Urinary bladder (tissue), 4 donors: ENCODE data around the gene TAAR1. TPM values are rescaled to one million over a fixed set of nuclear protein-coding genes. Genes with fewer than 3 reads are reported as not detected.

Source experiments
- DNase-seq: peaks from one replicate; pipeline ENCODE4 v3.0.0-alpha.2; 2015; ENCODE audit errors: extremely low spot score
- H3K27ac ChIP-seq: one replicate; pipeline ENCODE4 v1.5.1; 2013; ENCODE audit warnings: low read depth, mild to moderate bottlenecking, moderate library complexity
- H3K36me3 ChIP-seq: one replicate; pipeline ENCODE4 v1.6.1; 2013; ENCODE audit warnings: mild to moderate bottlenecking, moderate library complexity; ENCODE audit not compliant: insufficient read depth
- H3K4me1 ChIP-seq: one replicate; pipeline ENCODE4 v1.6.1; 2013; ENCODE audit warnings: mild to moderate bottlenecking, moderate library complexity; ENCODE audit not compliant: insufficient read depth
- H3K4me3 ChIP-seq: one replicate; pipeline ENCODE4 v1.5.1; 2013; ENCODE audit warnings: low read depth, low read length
- WGBS: extraction: QIAGEN DNeasy Blood & Tissue Kit; methylation state at CpG from one replicate; pipeline ENCODE4 v1.1.7; 2013; 5-methylcytosine and 5-hydroxymethylcytosine counted together
- polyA plus RNA-seq: library from polyadenylated mRNA; stranded (reverse); fragments of 200-250 nt; gene quantifications from one replicate; pipeline ENCODE4 v1.2.3, GENCODE V29; 2013
- total RNA-seq: library from RNA; depleted of rRNA; stranded (reverse); fragments of >200 nt; gene quantifications from one replicate; pipeline ENCODE4 v1.2.3, GENCODE V29; 2014
- donor health status: healthy with polysubstance abuse.
- donor health status: healthy.

Gene TAAR1
- total and polyA plus RNA-seq, 2 donors: not detected

DNA sequence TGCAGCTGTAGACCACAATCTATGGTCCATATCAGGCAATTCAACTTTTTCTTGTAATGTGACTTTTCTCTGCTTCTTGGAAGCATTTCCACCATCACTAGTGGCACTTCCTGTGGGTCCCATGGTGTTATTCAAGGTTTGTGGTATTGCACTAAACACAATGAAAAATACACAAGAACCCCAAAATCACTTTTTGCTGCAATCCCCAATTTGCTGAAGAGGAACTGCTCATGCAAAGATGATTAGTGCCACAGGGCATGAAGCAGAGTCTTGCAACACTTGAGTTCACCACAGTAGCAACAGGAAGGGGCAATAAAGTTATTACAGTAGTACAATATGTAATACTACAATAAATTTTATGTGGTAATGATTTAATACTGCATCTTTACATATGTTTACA lies 16.8 kb upstream of the TAAR1 start:
- Histone ChIP-seq H3K36me3 (no peaks in the 10 kb centered on the region), H3K27ac (no peak overlapping the region), H3K4me1 (no peaks in the 10 kb centered on the region), H3K4me3 (no peak overlapping the region)
- DNase-seq: no peak

- Histone ChIP-seq H3K4me3 (no peak overlapping the region), H3K4me1 (no peaks in the 10 kb centered on the region), H3K36me3 (no peaks in the 10 kb centered on the region), H3K27ac (no peak overlapping the region)
- no peak for DNase-seq
- WGBS: 66% methylated on average over 3 of the region's 3 CpGs
Observed at GRCh38 chr6:132675002-132675401, 16.0 kb upstream of the TAAR1 start.

DNA sequence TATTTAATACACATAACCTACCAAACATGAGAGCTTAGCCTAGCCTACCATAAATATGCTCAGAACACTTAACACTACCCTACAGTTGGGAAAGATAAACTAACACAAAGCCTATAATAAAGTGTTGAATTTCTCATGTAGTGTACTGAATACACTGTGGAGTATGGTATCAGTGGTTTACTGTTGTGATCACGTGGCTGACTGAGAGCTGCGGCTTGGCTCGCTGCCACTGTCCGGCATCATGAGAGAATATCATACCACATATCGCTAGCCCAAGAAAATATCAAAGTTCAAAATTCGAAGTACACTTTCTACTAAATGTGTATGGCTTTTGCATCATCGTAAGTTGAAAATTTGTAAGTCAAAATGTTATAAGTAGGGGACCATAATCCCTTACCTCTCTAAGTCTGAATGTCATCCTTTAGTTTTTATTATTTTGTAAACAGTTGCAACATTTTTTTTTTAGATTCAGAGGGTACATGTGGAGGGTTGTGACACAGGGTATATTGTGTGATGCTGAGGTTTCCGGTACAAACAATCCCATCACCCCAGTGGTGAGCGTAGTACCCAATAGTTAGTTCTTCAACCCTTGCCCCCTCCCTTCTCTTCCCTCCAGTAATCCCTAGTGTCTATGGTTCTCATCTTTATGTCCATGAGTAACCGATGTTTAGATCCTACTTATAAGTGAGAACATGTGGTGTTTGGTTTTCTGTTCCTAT lies 14.6 kb upstream of the TAAR1 start:
- H3K27ac ChIP-seq: no peak overlapping the region
- no peaks in the 10 kb centered on the region for H3K36me3 ChIP-seq
- 73% methylated on average over 10 of the region's 10 CpGs for WGBS
- no peak for DNase-seq
- no peak overlapping the region for H3K4me3 ChIP-seq
- H3K4me1 ChIP-seq: no peaks in the 10 kb centered on the region

DNA sequence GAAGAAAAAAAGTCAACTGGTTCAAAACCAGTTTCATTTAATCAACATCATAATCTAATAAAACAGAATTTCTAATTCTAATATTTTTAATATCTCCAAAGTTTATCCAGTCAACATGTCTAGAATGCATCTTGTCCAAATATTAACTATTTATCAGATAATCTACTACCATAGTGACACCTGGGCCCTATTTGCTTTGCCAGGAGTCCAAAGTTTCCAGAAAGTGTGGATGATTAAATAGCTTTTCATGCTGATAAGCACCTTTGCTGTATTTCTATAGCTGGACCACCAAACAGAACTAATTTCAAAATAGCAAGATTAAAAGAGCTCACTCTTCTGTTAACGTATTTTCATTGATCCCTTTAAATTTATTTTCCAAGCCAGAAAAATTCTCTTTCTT lies 12.3 kb upstream of the TAAR1 start:
- Histone ChIP-seq H3K36me3 (no peaks in the 10 kb centered on the region), H3K4me1 (no peaks in the 10 kb centered on the region), H3K4me3 (no peak overlapping the region), H3K27ac (no peak overlapping the region)
- 91% methylated on average over 1 of the region's 1 CpG for WGBS
- no peak for DNase-seq

DNA sequence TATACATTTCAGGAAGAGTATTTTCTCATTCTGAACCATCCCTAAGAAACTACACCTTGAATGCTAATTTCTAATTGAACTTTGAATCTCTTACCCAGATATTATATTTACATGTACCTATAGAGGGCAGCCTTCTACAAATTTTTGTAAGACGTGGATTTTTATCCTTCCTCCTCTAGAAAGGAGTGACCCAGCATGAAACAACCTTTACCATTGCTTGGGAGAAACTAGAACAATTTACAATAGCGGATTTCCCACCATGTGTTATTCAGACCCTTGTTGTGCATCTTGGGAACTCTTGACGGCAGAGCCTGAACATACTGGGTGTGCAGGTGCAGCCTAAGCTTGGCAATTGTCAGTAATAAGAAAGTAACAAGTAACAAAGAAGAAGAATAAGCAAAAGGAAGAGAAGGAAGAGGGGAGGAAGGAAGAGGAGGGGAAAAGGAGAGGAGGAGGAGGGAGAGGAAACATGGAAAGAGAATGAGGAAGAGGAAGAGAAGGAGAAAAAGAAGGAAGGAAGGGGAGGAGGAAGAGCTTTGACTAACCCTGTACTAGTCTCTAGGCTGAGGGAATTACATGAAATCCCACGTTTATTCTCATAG lies 10.8 kb upstream of the TAAR1 start:
- Histone ChIP-seq H3K4me3 (no peak overlapping the region), H3K36me3 (no peaks in the 10 kb centered on the region), H3K27ac (no peak overlapping the region), H3K4me1 (no peaks in the 10 kb centered on the region)
- DNase-seq: peak; percentile 2
- 9% methylated on average over 4 of the region's 4 CpGs for WGBS

DNA sequence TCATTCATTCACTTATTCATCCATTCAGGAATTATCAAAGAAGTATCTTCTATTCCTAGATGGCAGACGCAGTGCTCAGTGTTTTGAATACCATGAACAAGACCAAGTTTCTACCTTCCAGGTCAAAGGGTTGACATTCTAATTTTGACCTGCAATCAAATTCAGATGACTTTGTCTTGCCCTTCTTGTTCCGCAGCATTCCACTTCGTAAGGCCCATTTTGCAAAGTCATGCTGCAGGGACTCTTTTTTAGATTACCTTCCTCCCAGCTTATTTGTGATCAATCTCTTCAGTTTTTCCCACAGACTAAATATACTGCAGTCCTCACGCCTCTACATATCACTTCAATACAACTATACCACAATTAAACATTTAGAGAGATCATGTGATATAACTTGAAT lies 7.1 kb upstream of the TAAR1 start:
- Histone ChIP-seq H3K4me1 (no peaks in the 10 kb centered on the region), H3K4me3 (no peak overlapping the region), H3K27ac (no peak overlapping the region), H3K36me3 (no peaks in the 10 kb centered on the region)
- WGBS: 84% methylated on average over 4 of the region's 4 CpGs
- DNase-seq: no peak

DNA sequence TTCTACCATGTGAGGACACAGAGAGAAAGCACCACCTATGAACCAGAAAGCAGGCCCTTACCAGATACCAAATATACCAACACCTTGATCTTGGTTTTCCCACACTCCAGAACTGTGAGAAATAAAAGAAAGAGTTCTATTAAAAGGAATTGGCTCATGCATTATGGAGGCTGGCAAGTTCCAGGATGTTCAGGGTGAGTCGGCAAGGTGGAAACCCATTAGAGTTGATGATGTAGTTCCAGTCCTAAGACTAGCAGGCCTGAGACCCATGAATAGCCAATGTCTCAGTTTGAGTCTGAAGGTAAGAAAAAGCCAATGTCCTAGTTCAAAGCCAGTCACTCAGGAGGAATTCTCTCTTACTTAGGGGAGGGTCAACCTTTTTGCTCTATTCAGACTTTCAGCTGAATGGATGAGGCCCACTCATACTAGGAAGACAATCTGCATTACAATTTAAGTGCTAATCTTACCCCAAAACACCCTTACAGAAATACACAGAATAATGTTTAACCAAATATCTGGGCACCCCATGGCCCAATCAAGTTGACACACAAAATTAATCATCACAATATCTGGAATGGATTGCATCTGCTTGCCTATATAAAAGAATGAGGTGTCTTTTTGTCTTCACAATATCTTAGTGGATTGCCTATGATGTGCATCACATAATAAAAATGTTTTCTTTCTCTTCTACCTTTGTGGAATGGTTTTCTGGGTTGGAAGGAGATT lies 5.5 kb upstream of the TAAR1 start:
- WGBS: 97% methylated on average over 1 of the region's 1 CpG
- H3K36me3 ChIP-seq: no peaks in the 10 kb centered on the region

GRCh38 chr6:132663661-132664060 lies 4.7 kb upstream of the TAAR1 start:
- no peak for DNase-seq
- Histone ChIP-seq H3K36me3 (no peaks in the 10 kb centered on the region), H3K27ac (no peak overlapping the region), H3K4me3 (no peak overlapping the region), H3K4me1 (no peaks in the 10 kb centered on the region)
- 52% methylated on average over 1 of the region's 1 CpG for WGBS

More for the DNA sequence above, 5.5 kb upstream of the TAAR1 start:
- Histone ChIP-seq H3K4me3 (no peak overlapping the region), H3K27ac (no peak overlapping the region), H3K4me1 (no peaks in the 10 kb centered on the region)
- no peak for DNase-seq

DNA sequence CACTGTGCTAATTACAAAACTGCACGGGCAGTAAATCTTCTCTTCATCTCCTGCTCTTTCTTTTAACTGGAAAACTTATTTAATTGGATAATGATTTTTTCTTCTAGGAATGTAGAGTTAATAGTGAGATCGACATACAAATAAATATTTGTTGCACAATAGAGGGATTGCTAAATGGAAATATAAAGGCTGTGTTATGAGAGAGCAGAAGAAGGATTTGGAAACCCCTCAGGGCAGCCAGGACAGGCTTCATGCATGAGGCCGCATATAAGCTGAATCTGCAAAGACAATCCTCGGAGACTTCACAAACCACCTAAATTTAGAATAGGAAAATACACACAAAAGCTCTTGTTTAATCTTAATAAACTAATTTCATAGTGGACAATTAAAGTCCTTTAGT lies 2.9 kb upstream of the TAAR1 start:
- H3K27ac ChIP-seq: no peak overlapping the region
- no peak overlapping the region for H3K4me3 ChIP-seq
- no peaks in the 10 kb centered on the region for H3K4me1 ChIP-seq
- no peak for DNase-seq
- WGBS: 72% methylated on average over 4 of the region's 4 CpGs
- H3K36me3 ChIP-seq: no peaks in the 10 kb centered on the region

DNA sequence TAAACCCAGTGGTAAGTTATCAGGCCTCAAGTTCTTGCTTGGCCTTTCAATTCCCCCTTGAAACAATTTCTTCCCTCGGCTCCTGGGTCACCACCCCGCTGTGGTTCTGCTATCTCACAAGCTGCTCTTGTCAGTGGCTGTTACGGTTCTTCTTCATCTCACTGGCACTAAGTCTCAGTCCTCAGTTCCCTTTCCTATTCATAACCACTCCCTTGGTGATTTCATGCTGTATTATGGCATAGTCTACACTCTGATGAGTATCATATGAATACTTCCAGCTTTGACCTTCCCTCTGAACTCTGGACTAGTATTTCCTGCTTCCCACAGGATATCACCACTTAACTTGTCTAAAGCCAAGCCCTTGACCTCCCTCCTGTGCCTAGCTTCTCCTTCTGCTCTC lies 7.9 kb downstream of the TAAR1 start:
- Histone ChIP-seq H3K27ac (no peak overlapping the region), H3K4me1 (no peaks in the 10 kb centered on the region), H3K4me3 (no peak overlapping the region), H3K36me3 (no peaks in the 10 kb centered on the region)
- WGBS: 84% methylated on average over 3 of the region's 3 CpGs
- no peak for DNase-seq

GRCh38 chr6:132650429-132650828 lies 8.6 kb downstream of the TAAR1 start:
- WGBS: 88% methylated on average over 1 of the region's 1 CpG
- Histone ChIP-seq H3K4me3 (no peak overlapping the region), H3K4me1 (no peaks in the 10 kb centered on the region)

DNA sequence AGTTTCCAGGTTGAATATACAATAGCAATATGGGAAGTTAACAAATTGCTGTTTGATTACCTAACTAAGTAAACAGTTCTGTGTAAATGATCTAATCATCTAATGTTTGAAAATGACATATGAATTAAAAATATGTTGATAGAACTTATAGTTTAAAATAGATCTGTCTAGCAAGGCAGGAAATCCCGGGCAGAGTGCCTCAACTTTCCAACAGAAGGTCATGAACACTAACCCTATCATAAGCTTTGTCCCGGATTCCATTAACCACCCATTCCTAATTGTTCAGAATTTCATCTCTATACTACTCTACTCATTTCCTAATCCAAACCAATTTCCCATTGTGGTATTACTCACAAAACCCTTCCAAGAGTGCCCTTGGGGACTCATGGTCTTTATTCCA lies 10.2 kb downstream of the TAAR1 start:
- WGBS: 42% methylated on average over 2 of the region's 2 CpGs
- H3K4me3 ChIP-seq: no peak overlapping the region
- DNase-seq: no peak
- no peaks in the 10 kb centered on the region for H3K36me3 ChIP-seq
- no peaks in the 10 kb centered on the region for H3K4me1 ChIP-seq
- H3K27ac ChIP-seq: no peak overlapping the region

More at GRCh38 chr6:132650429-132650828, 8.6 kb downstream of the TAAR1 start:
- H3K36me3 ChIP-seq: no peaks in the 10 kb centered on the region
- H3K27ac ChIP-seq: no peak overlapping the region
- DNase-seq: no peak

- no peaks in the 10 kb centered on the region for H3K4me1 ChIP-seq
- DNase-seq: no peak
- H3K27ac ChIP-seq: no peak overlapping the region
- H3K4me3 ChIP-seq: no peak overlapping the region
- no peaks in the 10 kb centered on the region for H3K36me3 ChIP-seq
- 40% methylated on average over 2 of the region's 2 CpGs for WGBS
Observed at GRCh38 chr6:132648356-132648755, 10.6 kb downstream of the TAAR1 start.

DNA sequence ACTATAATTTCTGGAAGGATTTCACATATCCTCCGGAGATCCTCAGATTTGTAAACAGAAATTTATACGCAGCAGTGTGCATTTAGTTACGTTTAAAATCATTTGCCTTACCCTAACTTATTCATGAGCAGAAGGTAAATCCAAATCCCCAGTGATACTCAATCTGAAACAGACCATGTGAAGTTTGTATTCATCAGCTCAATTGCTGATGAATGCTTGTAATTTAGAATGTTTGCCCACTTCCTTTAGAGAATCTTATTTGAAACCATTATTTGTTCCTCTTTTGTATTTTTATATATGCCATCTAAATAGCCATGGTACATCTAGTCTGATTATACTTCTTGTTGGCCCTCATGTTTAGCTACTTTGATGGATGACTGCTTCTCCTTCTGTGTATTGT lies 15.4 kb downstream of the TAAR1 start:
- no peaks in the 10 kb centered on the region for H3K4me1 ChIP-seq
- WGBS: 50% methylated on average over 3 of the region's 3 CpGs
- DNase-seq: no peak
- no peak overlapping the region for H3K4me3 ChIP-seq
- H3K36me3 ChIP-seq: no peaks in the 10 kb centered on the region
- H3K27ac ChIP-seq: no peak overlapping the region
